HUES6 (cell line): ENCODE measurements around the gene FBXW10.
"Not testable (repeated sequence)": the region's sequence is repeated elsewhere in the genome, so short reads cannot be mapped to it uniquely, and the experiment has no call there.

ENCODE experiments used
- H3K27ac ChIP-seq: 2 replicates; pipeline ENCODE4 v1.7.0; 2013; ENCODE audit warnings: low read depth, mild to moderate bottlenecking, low read length, inconsistent platforms
- H3K27me3 ChIP-seq: 2 replicates; pipeline ENCODE4 v1.6.1; 2013; ENCODE audit warnings: low read length; ENCODE audit not compliant: control insufficient read depth, insufficient read depth
- H3K36me3 ChIP-seq: 2 replicates; pipeline ENCODE4 v1.6.1; 2013; ENCODE audit warnings: low read length; ENCODE audit not compliant: control insufficient read depth, insufficient read depth
- H3K4me1 ChIP-seq: 2 replicates; pipeline ENCODE4 v1.6.1; 2013; ENCODE audit warnings: low read length; ENCODE audit not compliant: control insufficient read depth, insufficient read depth
- H3K4me3 ChIP-seq: 2 replicates; pipeline ENCODE4 v1.5.1; 2013; ENCODE audit warnings: low read depth, low read length
- H3K9ac ChIP-seq: one replicate; pipeline ENCODE4 v1.6.1; 2013; ENCODE audit warnings: mild to moderate bottlenecking, low read length
- H3K9me3 ChIP-seq: 2 replicates; pipeline ENCODE4 v1.6.1; 2013; ENCODE audit warnings: low read depth, low read length; ENCODE audit not compliant: control insufficient read depth, insufficient read depth

The FBXW10 gene

GRCh38 chr17:18743699-18744421 is at the start of gene FBXW10:
Gene FBXW10, plus strand, starts transcription at chr17:18744054. Its CDS starts 191 bp downstream, at chr17:18744245.
- not testable (repeated sequence) for H3K4me3 ChIP-seq, H3K9ac ChIP-seq, H3K36me3 ChIP-seq, H3K27me3 ChIP-seq, H3K4me1 ChIP-seq, H3K9me3 ChIP-seq, H3K27ac ChIP-seq

- not testable (repeated sequence) for H3K4me3 ChIP-seq, H3K9me3 ChIP-seq, H3K4me1 ChIP-seq, H3K27ac ChIP-seq, H3K9ac ChIP-seq, H3K36me3 ChIP-seq, H3K27me3 ChIP-seq
Measured at GRCh38 chr17:18695143-18695542, 48.7 kb upstream of the FBXW10 start.

- H3K27me3 ChIP-seq, H3K36me3 ChIP-seq, H3K4me1 ChIP-seq, H3K27ac ChIP-seq, H3K9me3 ChIP-seq: not testable (repeated sequence)
- H3K4me3 ChIP-seq: peak overlapping the region; percentile 74
- peak overlapping the region; percentile 47 for H3K9ac ChIP-seq
Measured at GRCh38 chr17:18698473-18699103, 45.3 kb upstream of the FBXW10 start.

- H3K27ac ChIP-seq, H3K4me1 ChIP-seq, H3K36me3 ChIP-seq, H3K9me3 ChIP-seq, H3K9ac ChIP-seq, H3K4me3 ChIP-seq, H3K27me3 ChIP-seq: not testable (repeated sequence)
Measured at GRCh38 chr17:18705955-18706354, 37.9 kb upstream of the FBXW10 start.

GRCh38 chr17:18708215-18708614 is 35.6 kb upstream of the FBXW10 start:
- H3K9me3 ChIP-seq, H3K4me3 ChIP-seq, H3K9ac ChIP-seq, H3K36me3 ChIP-seq, H3K27me3 ChIP-seq, H3K27ac ChIP-seq, H3K4me1 ChIP-seq: not testable (repeated sequence)

- H3K9me3 ChIP-seq, H3K27me3 ChIP-seq, H3K36me3 ChIP-seq, H3K4me3 ChIP-seq, H3K27ac ChIP-seq, H3K9ac ChIP-seq, H3K4me1 ChIP-seq: not testable (repeated sequence)
Measured at GRCh38 chr17:18712354-18712999, 31.4 kb upstream of the FBXW10 start.

- not testable (repeated sequence) for H3K4me1 ChIP-seq, H3K36me3 ChIP-seq, H3K4me3 ChIP-seq, H3K27ac ChIP-seq, H3K27me3 ChIP-seq, H3K9me3 ChIP-seq
- H3K9ac ChIP-seq: peak overlapping the region; percentile 56
Measured at GRCh38 chr17:18718643-18719427, 25.0 kb upstream of the FBXW10 start.

- H3K36me3 ChIP-seq, H3K4me1 ChIP-seq, H3K4me3 ChIP-seq, H3K9ac ChIP-seq, H3K27ac ChIP-seq, H3K9me3 ChIP-seq, H3K27me3 ChIP-seq: not testable (repeated sequence)
Measured at GRCh38 chr17:18719428-18720110, 24.3 kb upstream of the FBXW10 start.

GRCh38 chr17:18721775-18722547 is 21.9 kb upstream of the FBXW10 start:
- H3K27me3 ChIP-seq, H3K36me3 ChIP-seq, H3K4me1 ChIP-seq, H3K9me3 ChIP-seq, H3K27ac ChIP-seq, H3K4me3 ChIP-seq, H3K9ac ChIP-seq: not testable (repeated sequence)

- not testable (repeated sequence) for H3K27ac ChIP-seq, H3K9me3 ChIP-seq, H3K9ac ChIP-seq, H3K27me3 ChIP-seq, H3K36me3 ChIP-seq, H3K4me1 ChIP-seq, H3K4me3 ChIP-seq
Measured at GRCh38 chr17:18722612-18723011, 21.2 kb upstream of the FBXW10 start.
